Activated gamma-delta T cell treated with anti-CD3 and anti-CD28 coated beads, Interleukin-2, amount 50 U/mL, for 16 hours (primary cell): Measurements from ENCODE around the gene YWHAH.
A peak's percentile ranks its signal among the peaks of the same experiment; 100 is the strongest.

Experiments used
- DNase-seq: peaks from one replicate; pipeline ENCODE4 v3.0.0-alpha.2; 2020; ENCODE audit warnings: low read depth

YWHAH gene

GRCh38 chr22:31923136-31923535 lies 21.2 kb upstream of the YWHAH start:
- no peak for DNase-seq

GRCh38 chr22:31923747-31924146 lies 20.6 kb upstream of the YWHAH start:
- DNase-seq: no peak

- no peak for DNase-seq
These were observed 19.3 kb upstream of the YWHAH start for GRCh38 chr22:31925056-31925455.

- DNase-seq: no peak
These were observed 18.3 kb upstream of the YWHAH start for GRCh38 chr22:31926024-31926423.

- DNase-seq: no peak
These were observed 17.4 kb upstream of the YWHAH start for GRCh38 chr22:31926969-31927368.

- no peak for DNase-seq
These were observed 16.8 kb upstream of the YWHAH start for GRCh38 chr22:31927562-31927961.

- DNase-seq: no peak
These were observed 15.0 kb upstream of the YWHAH start for GRCh38 chr22:31929167-31929930.

GRCh38 chr22:31932863-31933262 lies 11.5 kb upstream of the YWHAH start:
- no peak for DNase-seq

GRCh38 chr22:31933406-31933805 lies 10.9 kb upstream of the YWHAH start:
- no peak for DNase-seq

GRCh38 chr22:31933816-31934482 lies 10.4 kb upstream of the YWHAH start:
- DNase-seq: no peak

GRCh38 chr22:31935961-31936635 lies 8.2 kb upstream of the YWHAH start:
- no peak for DNase-seq

GRCh38 chr22:31937341-31937740 lies 7.0 kb upstream of the YWHAH start:
- no peak for DNase-seq

- DNase-seq: no peak
These were observed 6.0 kb upstream of the YWHAH start for GRCh38 chr22:31938296-31938695.

GRCh38 chr22:31940506-31940905 lies 3.8 kb upstream of the YWHAH start:
- no peak for DNase-seq

- no peak for DNase-seq
These were observed 2.2 kb upstream of the YWHAH start for GRCh38 chr22:31942091-31942490.

- DNase-seq: no peak
These were observed 943 bp upstream of the YWHAH start for GRCh38 chr22:31943206-31943977.

- peak; percentile 14 for DNase-seq
These were observed 536 bp downstream of the YWHAH start for GRCh38 chr22:31944700-31945442.

GRCh38 chr22:31945443-31945855 lies 1.1 kb downstream of the YWHAH start:
- DNase-seq: no peak

- DNase-seq: no peak
These were observed 1.8 kb downstream of the YWHAH start for GRCh38 chr22:31945971-31946680.

- no peak for DNase-seq
These were observed 3.0 kb downstream of the YWHAH start for GRCh38 chr22:31947296-31947695.

GRCh38 chr22:31948002-31948401 lies 3.7 kb downstream of the YWHAH start:
- no peak for DNase-seq
